Adrenal gland (tissue), 5 donors: Measurements from ENCODE around the gene CC2D2B.

Experiments used
- CTCF ChIP-seq, 6 experiments: fragments of 450-650 bp in 4 of 6; fragments of 200-600 bp in 2 of 6; sonication (generic) in 1 of 6; IDR thresholded peaks; 1 replicate in 5 of 6; 2 replicates in 1 of 6; pipeline versions ENCODE4 v1.5.1 to v1.8.0; 2016 to 2021; ENCODE audit warnings: antibody characterized with exemption in 6 of 6, mild to moderate bottlenecking in 2 of 6, moderate library complexity in 1 of 6
- POLR2A ChIP-seq, 2 donors: fragments of 450-650 bp; IDR thresholded peaks; one replicate each; pipeline ENCODE4 v1.6.1; 2017; ENCODE audit warnings: antibody characterized with exemption in 2 of 2, mild to moderate bottlenecking in 2 of 2, moderate library complexity in 1 of 2
- donor health status: DM: no; HTN: no; CAD: no.

GRCh38 chr10:96022739-96023138 is 115.0 kb downstream of the CC2D2B start:
- TF ChIP-seq CTCF (IDR thresholded peaks at IDR 0.05): no peak
- TF ChIP-seq POLR2A (IDR thresholded peaks at IDR 0.05): no peak
